Mononuclear cell (primary cell): ENCODE results near the gene AP2B1. TPM values are rescaled to one million over a fixed set of nuclear protein-coding genes. Genes with fewer than 3 reads are reported as not detected.
"Not testable (repeated sequence)": the region's sequence is repeated elsewhere in the genome, so short reads cannot be mapped to it uniquely, and the experiment has no call there.

Experiments used
- H3K27me3 ChIP-seq: 2 replicates; pipeline ENCODE4 v1.6.0; 2011; ENCODE audit warnings: low read length, control low read depth; ENCODE audit not compliant: insufficient read depth
- H3K4me1 ChIP-seq: 2 replicates; pipeline ENCODE4 v1.5.1; 2011; ENCODE audit warnings: mild to moderate bottlenecking, low read length, control low read depth; ENCODE audit not compliant: insufficient read depth
- H3K4me3 ChIP-seq: 2 replicates; pipeline ENCODE4 v1.5.1; 2011; ENCODE audit warnings: mild to moderate bottlenecking, low read length, moderate library complexity
- H3K9me3 ChIP-seq: 2 replicates; pipeline ENCODE4 v1.5.1; 2011; ENCODE audit warnings: low read depth, mild to moderate bottlenecking, control low read depth, low read length
- total RNA-seq: library from RNA; depleted of rRNA; stranded (reverse); fragments of >200 nt; gene quantifications from one replicate; pipeline ENCODE4 v1.2.3, GENCODE V29; 2012

The AP2B1 gene
- total RNA-seq, 1 donor, result 42.8 TPM

DNA sequence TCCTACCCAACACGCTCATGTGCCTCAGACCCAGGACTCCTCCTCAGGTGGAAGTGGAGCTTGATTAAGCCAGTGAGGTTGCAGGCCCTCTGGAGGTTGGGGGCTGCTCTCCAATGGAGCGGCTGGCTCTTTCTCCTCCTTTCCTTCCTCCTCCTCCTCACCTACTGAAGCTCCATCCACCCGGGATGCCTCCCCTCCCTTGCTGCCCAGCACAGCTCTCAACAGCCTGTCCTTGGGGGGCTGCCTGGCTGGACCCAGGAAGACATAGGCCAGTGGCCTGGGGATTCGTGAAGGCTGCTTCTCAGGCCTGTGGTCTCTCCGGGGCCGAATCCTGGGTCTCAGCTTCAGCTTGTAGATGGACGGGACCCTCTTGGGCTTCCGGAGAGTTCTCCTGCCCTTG is 157.7 kb downstream of the AP2B1 start:
- Histone ChIP-seq H3K9me3 (no peaks in the 10 kb centered on the region), H3K4me3 (no peak overlapping the region), H3K4me1 (no peaks in the 10 kb centered on the region), H3K27me3 (peaks cover 25% of the 10 kb centered on the region)

DNA sequence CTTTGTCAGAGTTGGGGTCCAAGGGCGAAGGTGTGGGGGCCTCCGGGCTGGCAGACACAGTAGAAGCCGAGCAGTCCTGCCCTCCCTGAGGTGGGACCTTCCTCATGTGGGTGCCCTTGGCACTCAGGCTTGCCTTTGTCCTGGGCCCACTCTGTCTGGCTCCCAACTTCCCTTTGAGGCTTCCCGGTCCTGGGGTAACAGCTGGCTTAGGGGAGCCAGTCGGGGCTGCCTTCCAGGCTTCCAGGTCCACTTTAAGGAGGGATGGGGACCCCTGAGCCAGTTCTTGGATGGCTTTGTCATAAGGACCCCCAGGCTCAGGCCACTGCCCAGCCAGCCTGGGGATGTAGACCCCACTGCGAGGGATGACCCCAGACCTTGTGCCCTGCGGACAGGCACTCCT is 158.1 kb downstream of the AP2B1 start:
- no peak overlapping the region for H3K4me3 ChIP-seq
- peaks cover 27% of the 10 kb centered on the region for H3K27me3 ChIP-seq
- no peaks in the 10 kb centered on the region for H3K9me3 ChIP-seq
- no peaks in the 10 kb centered on the region for H3K4me1 ChIP-seq

DNA sequence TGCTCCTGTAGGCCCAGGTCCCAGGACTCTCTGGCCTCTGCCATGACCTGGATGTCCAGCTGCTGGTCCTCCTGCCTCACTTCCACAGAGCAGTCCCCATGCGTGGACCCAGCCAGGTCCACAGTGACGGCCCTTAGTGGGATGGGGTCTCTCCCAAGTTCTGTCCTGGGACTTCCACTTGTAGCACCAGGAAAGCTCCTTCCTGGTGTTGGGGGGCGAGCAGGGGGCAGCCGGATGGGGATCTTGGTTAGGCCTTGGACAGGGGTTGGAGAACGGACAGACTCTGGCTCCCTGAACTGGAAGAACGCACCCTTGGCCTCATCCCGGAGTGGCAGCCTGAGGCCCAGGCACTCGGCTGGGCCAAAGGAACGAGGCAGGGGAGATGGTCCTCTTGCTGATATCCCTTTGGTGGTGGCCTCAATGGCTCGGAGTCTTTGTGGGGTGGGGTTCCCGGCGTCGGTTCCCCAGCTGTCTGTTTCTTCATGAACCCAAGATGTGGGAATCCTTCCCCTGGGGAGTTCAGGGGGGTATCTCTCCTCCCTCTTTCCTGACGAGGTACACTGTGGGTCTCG is 158.7 kb downstream of the AP2B1 start:
- Histone ChIP-seq H3K4me1 (no peaks in the 10 kb centered on the region), H3K9me3 (no peaks in the 10 kb centered on the region), H3K27me3 (peaks cover 27% of the 10 kb centered on the region), H3K4me3 (no peak overlapping the region)

DNA sequence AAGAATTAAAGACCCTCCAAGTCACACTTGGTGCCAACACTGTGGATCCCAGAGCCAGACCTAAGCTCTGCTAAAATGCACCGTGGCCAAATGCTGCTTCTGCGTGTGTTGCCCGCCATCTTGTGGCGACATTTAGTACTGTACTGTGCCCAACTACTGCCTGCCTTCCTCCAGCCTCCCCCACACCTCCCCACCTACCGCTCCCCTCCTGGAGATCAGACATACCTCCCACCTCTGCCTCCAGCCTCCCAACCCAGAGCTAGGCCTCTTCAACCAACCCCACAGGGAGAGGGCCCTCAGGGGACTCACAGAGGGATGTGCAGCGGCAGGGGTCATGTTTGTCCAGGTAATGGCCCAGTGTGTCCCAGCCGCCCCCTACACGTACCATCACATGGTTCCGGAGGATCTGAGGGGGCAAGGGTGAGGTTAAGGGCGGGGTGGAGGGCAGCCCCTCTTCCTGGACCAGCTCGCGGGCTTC is 160.5 kb downstream of the AP2B1 start:
- H3K9me3 ChIP-seq, result no peaks in the 10 kb centered on the region
- peaks cover 21% of the 10 kb centered on the region for H3K27me3 ChIP-seq
- no peak overlapping the region for H3K4me3 ChIP-seq
- H3K4me1 ChIP-seq, result no peaks in the 10 kb centered on the region

DNA sequence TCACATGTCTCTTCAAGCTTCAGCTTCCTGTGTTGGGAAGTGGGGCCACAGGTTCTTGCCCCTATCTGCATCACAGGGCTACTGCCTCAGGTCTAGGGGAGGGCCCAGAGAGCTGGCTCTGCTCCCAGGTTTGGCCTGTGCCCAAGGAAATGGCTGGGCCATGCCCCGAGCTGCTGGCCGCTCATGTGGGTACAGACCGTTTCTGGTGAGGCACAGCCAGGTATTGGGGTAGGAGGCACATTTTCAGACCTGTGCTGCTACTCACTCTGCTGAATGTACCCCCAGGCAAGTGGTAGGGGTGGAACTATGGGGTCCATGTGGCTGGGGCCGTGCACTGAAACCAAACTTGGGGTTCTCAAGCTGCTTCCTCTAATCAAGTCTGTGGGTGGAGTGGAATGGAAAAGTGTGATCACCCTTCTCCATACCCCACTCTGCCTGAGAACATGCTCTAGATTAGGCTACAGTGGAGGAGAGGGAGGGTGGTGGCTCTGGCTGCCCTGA is 161.3 kb downstream of the AP2B1 start:
- peaks cover 20% of the 10 kb centered on the region for H3K27me3 ChIP-seq
- H3K9me3 ChIP-seq, result no peaks in the 10 kb centered on the region
- H3K4me3 ChIP-seq, result no peak overlapping the region
- no peaks in the 10 kb centered on the region for H3K4me1 ChIP-seq

DNA sequence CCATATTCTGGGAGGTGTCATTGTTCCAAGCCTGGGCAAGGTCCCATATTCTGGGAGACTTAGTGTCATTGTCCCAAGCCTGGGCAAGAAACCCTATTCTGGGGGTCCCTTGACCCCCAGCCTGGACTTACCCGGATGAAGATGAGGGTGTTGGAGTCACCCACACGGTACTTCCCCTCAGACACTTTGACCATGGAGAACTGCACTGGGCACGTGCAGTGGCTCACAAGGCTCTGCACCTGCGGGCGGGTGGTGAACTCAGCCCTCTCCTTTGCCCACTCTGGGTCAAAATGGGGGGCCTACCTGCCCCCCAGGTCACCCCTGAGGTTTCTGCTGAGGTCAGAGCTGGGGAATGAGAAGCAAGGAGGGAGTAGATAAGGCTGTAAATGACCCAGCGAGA is 161.9 kb downstream of the AP2B1 start:
- Histone ChIP-seq H3K27me3 (peaks cover 20% of the 10 kb centered on the region), H3K4me1 (no peaks in the 10 kb centered on the region), H3K4me3 (no peak overlapping the region), H3K9me3 (no peaks in the 10 kb centered on the region)

DNA sequence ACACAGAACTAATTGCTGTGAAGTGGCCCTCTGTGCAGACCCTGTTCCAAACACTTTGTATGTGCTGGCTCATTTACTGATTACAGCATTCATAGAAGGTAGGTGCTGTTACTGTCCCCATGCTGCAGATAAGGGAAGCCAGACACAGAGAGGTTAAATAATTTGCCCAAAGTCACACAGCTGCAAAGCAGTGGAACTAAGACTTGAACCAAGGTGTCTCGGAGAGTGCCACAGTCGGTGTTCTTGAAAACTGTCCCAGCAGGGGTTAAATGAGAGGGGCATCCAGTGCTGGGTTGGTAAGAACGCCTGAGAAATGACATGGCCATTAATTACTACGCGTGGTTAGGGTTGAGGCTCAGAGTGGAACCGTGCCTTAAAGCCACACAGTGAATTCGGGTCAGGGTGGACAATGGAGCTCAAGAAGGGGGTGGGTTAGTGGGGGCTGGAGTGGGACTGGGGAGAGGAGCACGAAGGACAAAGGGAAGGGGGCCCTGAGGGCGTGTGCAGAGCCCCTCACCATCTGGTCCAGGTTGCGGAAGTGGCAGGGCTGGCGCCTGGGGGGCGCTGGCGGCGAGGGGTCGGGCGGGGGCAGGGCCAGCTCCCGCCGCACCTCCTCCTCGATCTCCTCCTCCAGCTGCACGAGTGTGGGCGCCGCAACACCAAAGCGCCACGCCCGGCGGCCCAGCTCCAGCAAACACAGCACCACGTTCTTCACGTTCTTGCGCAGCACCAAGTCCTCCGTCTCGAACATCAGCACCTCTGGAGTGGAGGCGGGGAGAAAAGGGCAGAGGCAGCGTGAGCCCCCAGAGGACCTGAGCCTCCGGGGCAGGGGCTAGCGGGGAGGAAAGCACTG is 162.7 kb downstream of the AP2B1 start:
- Histone ChIP-seq H3K4me1 (no peaks in the 10 kb centered on the region), H3K4me3 (no peak overlapping the region), H3K9me3 (no peaks in the 10 kb centered on the region), H3K27me3 (peaks cover 20% of the 10 kb centered on the region)

DNA sequence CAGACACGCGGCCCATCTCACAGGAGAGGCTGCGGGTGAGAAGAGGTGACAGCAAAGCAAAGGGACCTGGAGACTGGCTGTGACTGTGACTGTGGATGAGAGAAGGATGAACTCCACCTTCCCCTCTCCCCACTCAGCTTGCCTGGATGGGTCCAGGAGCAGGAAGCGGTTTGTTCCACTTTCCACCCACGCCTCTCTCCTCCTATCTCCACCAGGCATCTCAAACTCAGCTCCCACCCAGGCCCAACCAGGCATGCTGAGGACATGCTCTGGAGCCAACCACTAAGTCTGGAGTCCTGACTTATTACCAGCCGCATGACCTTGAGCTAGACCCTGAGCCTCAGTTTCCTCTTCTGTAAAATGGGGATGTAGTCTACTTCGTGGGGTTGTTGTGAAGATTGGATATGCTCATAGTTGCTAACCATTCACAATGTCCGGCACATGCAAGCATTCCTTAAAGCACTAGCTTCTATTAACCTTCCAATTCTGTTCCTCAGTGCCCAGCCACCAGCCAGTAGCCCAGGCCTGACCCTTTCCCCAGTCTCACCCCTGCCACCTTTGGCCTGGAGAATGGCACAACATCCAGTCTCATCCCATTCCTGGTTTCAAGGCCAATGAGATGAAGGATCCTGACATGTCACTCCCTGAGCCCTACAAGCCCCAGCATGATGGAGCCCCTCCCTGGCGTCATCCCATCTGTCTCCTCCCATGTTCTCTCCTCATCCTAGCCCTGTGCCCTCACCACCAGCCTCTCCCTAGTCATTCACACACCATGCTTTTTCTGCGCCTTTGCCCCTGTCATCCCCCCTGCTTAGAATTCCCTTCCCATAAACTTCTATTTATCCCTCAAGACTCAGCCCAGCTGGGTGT is 163.6 kb downstream of the AP2B1 start:
- Histone ChIP-seq H3K9me3 (no peaks in the 10 kb centered on the region), H3K4me1 (no peaks in the 10 kb centered on the region), H3K27me3 (peaks cover 20% of the 10 kb centered on the region), H3K4me3 (no peak overlapping the region)

DNA sequence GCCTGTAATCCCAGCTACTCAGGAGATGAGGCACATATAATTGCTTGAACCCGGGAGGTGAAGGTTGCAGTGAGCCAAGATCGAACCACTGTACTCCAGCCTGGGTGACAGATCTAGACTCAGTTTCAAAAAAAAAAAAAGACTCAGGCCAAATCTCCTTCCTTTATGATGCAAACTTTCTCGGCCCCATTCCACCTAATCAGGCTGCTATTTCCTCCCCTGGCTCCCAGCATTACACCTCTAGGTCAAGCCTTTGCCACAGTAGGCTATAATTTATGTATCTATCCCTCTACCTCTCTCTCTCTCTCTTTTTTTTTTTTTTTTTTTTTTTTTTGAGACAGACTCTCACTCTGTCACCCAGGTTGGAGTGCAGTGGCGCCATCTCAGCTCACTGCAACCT is 164.4 kb downstream of the AP2B1 start:
- H3K4me3 ChIP-seq, H3K4me1 ChIP-seq, H3K9me3 ChIP-seq: not testable (repeated sequence)
- H3K27me3 ChIP-seq, result peaks cover 20% of the 10 kb centered on the region

DNA sequence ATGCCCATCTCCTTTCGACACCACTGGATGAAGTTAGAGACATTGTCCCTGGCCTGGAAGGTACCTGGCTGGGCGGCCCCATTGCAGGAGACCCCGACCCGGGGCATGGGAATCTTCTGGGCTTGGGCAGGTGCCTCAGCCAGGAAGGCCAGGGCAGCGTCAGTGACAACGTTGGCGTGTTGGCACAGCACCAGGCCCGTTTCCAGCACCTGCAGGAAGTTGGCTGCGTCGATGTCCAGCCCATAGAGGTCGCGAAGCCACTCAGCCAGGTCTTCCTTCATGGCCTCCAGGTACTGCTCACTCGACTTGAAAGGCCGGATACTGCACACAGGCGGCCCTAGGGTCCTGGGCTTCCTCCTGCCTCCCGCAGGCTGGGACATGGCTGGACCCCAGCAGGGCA is 165.3 kb downstream of the AP2B1 start:
- Histone ChIP-seq H3K9me3 (no peaks in the 10 kb centered on the region), H3K4me1 (no peaks in the 10 kb centered on the region), H3K27me3 (peaks cover 20% of the 10 kb centered on the region), H3K4me3 (no peak overlapping the region)

DNA sequence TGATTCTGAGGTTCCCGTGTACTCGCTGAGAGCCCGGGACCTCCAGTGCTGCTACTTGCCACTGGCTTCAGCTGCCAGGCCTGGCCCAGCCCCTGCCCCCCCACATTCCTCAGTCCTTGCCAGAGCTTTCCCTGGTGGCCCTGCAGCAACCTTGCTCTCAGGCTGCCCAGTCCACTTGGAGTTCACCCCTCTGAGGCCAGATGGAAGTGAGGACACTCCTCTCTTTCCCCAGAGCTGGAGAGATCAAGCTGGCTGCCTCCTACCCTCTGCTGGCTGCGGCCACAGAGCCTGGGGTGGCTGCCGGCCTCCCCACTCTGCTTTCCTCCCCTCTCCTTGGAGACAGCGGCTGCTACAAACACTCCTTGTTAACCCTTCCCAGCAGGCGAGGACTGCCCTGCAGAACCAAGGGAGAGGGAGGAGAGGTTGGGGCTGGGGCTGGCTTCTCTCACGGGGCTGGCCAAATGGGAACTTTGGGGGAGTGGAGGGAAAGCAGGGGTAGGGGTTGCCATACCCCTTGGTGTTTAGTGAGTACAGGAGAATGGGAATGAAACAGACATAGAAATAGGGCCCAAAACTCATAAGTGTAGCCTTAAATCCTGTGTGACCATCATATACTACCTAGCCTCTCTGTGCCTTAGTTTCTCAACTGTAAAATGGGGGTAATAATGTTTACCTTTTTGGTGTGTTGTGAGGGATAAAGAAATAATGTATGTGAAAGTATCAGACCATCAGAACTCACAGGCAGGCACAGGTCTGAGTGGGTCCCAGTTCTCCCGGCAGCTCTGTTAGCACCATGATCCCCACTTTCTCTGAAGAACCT is 166.0 kb downstream of the AP2B1 start, which contains the start of gene GAS2L2:
GAS2L2 (minus strand) TSS at position 295 of the 820 bp plus-strand sequence. CDS start 389 bp downstream, outside the sequence.
- no peaks in the 10 kb centered on the region for H3K4me1 ChIP-seq
- H3K9me3 ChIP-seq, result no peaks in the 10 kb centered on the region

DNA sequence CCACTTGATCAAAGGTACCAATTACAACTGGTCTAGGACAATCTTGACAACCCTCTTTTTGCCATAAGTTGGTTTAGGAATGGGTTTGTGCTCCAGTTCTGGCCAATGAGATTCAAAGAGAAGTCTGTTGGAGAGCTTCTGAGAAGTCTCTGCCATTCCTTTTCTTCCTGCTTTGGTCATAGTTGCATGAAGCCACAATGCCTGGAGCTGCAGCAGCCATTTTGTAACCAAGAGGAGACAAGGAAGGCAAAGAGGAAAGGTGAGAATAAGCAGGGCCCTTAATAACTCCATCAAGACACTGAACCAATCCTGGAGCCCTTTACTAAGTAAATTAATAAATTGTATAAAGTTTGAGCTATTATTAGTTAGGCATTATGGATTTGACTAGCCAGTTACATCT is 170.1 kb downstream of the AP2B1 start:
- no peaks in the 10 kb centered on the region for H3K4me1 ChIP-seq
- H3K4me3 ChIP-seq, result no peak overlapping the region
- H3K27me3 ChIP-seq, result no peaks in the 10 kb centered on the region
- H3K9me3 ChIP-seq, result no peaks in the 10 kb centered on the region

More for the DNA sequence above, 166.0 kb downstream of the AP2B1 start, which contains the start of gene GAS2L2:
- peaks cover 20% of the 10 kb centered on the region for H3K27me3 ChIP-seq
- H3K4me3 ChIP-seq, result no peak within 1 kb of the TSS

DNA sequence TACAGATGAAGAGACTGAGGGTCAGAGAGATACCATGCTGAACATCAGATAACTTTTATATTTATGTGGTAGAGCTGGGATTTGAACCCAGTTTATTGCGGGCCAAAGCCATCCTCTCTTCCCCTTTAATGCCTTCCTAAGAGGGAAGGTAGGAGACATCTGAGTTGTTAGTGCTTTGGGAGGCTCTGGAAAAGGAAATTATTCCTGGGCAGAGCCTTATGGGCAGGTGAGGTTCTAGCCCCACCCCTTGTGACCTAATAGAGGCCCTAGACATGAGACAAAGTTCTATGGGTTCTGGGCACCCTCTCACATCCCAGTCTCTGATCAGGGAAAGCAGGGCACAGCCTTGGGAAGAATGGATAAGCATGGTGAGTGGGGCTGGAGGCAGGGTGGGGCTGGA is 173.5 kb downstream of the AP2B1 start, which contains the start of gene C17orf50:
C17orf50 (plus strand) TSS at position 301 of the 400 bp plus-strand sequence; CDS start at position 356, 55 bp downstream.
- H3K9me3 ChIP-seq, result no peaks in the 10 kb centered on the region
- H3K4me3 ChIP-seq, result no peak within 1 kb of the TSS
- peaks cover 13% of the 10 kb centered on the region for H3K4me1 ChIP-seq
- no peaks in the 10 kb centered on the region for H3K27me3 ChIP-seq

DNA sequence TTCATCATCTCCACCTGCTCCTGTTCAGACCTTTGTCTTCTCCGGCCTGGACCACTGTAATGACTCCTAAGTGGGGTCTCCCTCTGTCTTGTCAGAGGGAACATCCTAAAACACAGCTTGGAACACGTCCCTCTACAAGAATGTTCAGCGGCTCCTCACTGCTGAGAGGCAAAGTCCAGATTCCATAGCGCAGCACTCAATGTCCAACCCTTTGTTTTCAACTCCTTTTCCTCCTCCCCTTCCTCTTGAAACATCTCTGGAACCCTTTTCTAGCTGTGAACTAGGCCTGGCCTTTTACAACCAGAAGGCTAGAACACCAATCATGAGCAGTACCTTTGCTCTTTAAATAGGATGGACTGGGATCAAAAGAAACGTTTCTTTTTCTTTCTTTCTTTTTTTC is 174.5 kb downstream of the AP2B1 start:
- H3K27me3 ChIP-seq, result no peaks in the 10 kb centered on the region
- no peak overlapping the region for H3K4me3 ChIP-seq
- peaks cover 13% of the 10 kb centered on the region for H3K4me1 ChIP-seq
- H3K9me3 ChIP-seq, result no peaks in the 10 kb centered on the region
